ENCODE data around the gene ADAMTS1. TPM values are rescaled to one million over a fixed set of nuclear protein-coding genes. Genes with fewer than 3 reads are reported as not detected.

Gene ADAMTS1
- total RNA-seq, 6 experiments from 2014 or later = 2.7 to 38.1 (median 9.6) TPM

GRCh38 chr21:26810266-26810665, 34.9 kb downstream of the ADAMTS1 start:
- intact Hi-C loops (cut with DNase I) = no loop called here
- DNase-seq (no peak), ATAC-seq (no peak)
- Histone ChIP-seq H3K4me1 (no peaks in the 10 kb centered on the region), H3K36me3 (no peaks in the 10 kb centered on the region), H3K9me3 (no peaks in the 10 kb centered on the region), H3K27ac (no peak overlapping the region), H3K27me3 (no peaks in the 10 kb centered on the region), H3K4me3 (no peak overlapping the region)
- 55% methylated on average over 5 of the region's 5 CpGs for WGBS (ENCODE audit: insufficient coverage, low coverage, low lambda C conversion rate, missing lambda C conversion rate)
- TF ChIP-seq CTCF (IDR thresholded peaks at IDR 0.05) (no peak), POLR2A (IDR thresholded peaks at IDR 0.05) (no peak)

GRCh38 chr21:26809745-26810144, 35.5 kb downstream of the ADAMTS1 start:
- intact Hi-C loops (cut with DNase I) = no loop called here

GRCh38 chr21:26806801-26807295, 38.4 kb downstream of the ADAMTS1 start:
- 64% methylated on average over 5 of the region's 5 CpGs for WGBS (ENCODE audit: insufficient coverage, low coverage, low lambda C conversion rate, missing lambda C conversion rate)
- intact Hi-C loops (cut with DNase I) = no loop called here

More at GRCh38 chr21:26809745-26810144, 35.5 kb downstream of the ADAMTS1 start:
- no peaks in the 10 kb centered on the region for H3K27me3 ChIP-seq
- ATAC-seq (no peak), DNase-seq (no peak)
- no peaks in the 10 kb centered on the region for H3K4me1 ChIP-seq
- TF ChIP-seq CTCF (IDR thresholded peaks at IDR 0.05) (no peak), POLR2A (IDR thresholded peaks at IDR 0.05) (no peak)
- no peak overlapping the region for H3K27ac ChIP-seq
- H3K4me3 ChIP-seq = no peak overlapping the region
- WGBS (ENCODE audit: insufficient coverage, low coverage, low lambda C conversion rate, missing lambda C conversion rate) = 80% methylated on average over 4 of the region's 4 CpGs
- H3K36me3 ChIP-seq = no peaks in the 10 kb centered on the region
- H3K9me3 ChIP-seq = no peaks in the 10 kb centered on the region

GRCh38 chr21:26804895-26805609, 40.2 kb downstream of the ADAMTS1 start:
- no peak for ATAC-seq
- H3K9me3 ChIP-seq = no peaks in the 10 kb centered on the region
- intact Hi-C loops (cut with DNase I) = no loop called here
- TF ChIP-seq CTCF (IDR thresholded peaks at IDR 0.05) = no peak
- no peak for TF ChIP-seq POLR2A (IDR thresholded peaks at IDR 0.05)
- no peaks in the 10 kb centered on the region for H3K27me3 ChIP-seq
- DNase-seq = no peak
- H3K36me3 ChIP-seq = no peaks in the 10 kb centered on the region
- no peak overlapping the region for H3K27ac ChIP-seq
- H3K4me1 ChIP-seq = no peaks in the 10 kb centered on the region
- 40% methylated on average over 3 of the region's 5 CpGs for WGBS (ENCODE audit: insufficient coverage, low coverage, low lambda C conversion rate, missing lambda C conversion rate)
- no peak overlapping the region for H3K4me3 ChIP-seq

More at GRCh38 chr21:26806801-26807295, 38.4 kb downstream of the ADAMTS1 start:
- ATAC-seq (no peak), DNase-seq (no peak)
- Histone ChIP-seq H3K4me1 (no peaks in the 10 kb centered on the region), H3K9me3 (no peaks in the 10 kb centered on the region), H3K4me3 (no peak overlapping the region), H3K27ac (no peak overlapping the region), H3K27me3 (no peaks in the 10 kb centered on the region), H3K36me3 (no peaks in the 10 kb centered on the region)
- TF ChIP-seq POLR2A (IDR thresholded peaks at IDR 0.05) (no peak), CTCF (IDR thresholded peaks at IDR 0.05) (no peak)

Measured in right lobe of liver (tissue), 6 donors.